H1 (cell line): ENCODE results near the gene PACSIN1. TPM values are rescaled to one million over a fixed set of nuclear protein-coding genes. Genes with fewer than 3 reads are reported as not detected.
A peak's percentile ranks its signal among the peaks of the same experiment; 100 is the strongest.

Source experiments
- CTCF ChIA-PET: fragments of 300-600 bp; sonication (Branson Sonifier 250); formaldehyde crosslinking; loops from one replicate; lab custom pipeline; 2021; ENCODE audit not compliant: partially characterized antibody; lab: Charles Lee
- POLR2A ChIA-PET: fragments of 300-600 bp; sonication (Branson Sonifier 250); formaldehyde crosslinking; loops from one replicate; lab custom pipeline; 2021; ENCODE audit warnings: inconsistent platforms; ENCODE audit not compliant: partially characterized antibody; lab: Charles Lee
- DNase-seq, 2 experiments: peaks; one replicate each; pipeline versions ENCODE4 v3.0.0 to v3.0.0-alpha.2; 2010 to 2022; ENCODE audit warnings: low spot score in 2 of 2, low read depth in 1 of 2, mixed read lengths in 1 of 2
- FAIRE-seq: peaks from 2 replicates; lab custom pipeline; 2011; peaks lifted over from hg19 to GRCh38; lab: Jason Lieb, UNC
- H2AFZ ChIP-seq: 2 replicates; pipeline ENCODE4 v1.8.1; 2012; ENCODE audit warnings: low read length, inconsistent platforms
- H2AK5ac ChIP-seq: 2 replicates; pipeline ENCODE4 v1.6.1; 2013; ENCODE audit warnings: low read depth, low read length
- H2BK120ac ChIP-seq: replicated peaks from 2 replicates; pipeline ENCODE3; 2013; ENCODE audit warnings: low read depth, low read length, inconsistent platforms
- H2BK12ac ChIP-seq: 2 replicates; pipeline ENCODE4 v1.6.1; 2013; ENCODE audit warnings: low read depth, low read length
- H2BK15ac ChIP-seq: 2 replicates; pipeline ENCODE4 v1.6.1; 2013; ENCODE audit warnings: low read length
- H2BK20ac ChIP-seq: 2 replicates; pipeline ENCODE4 v1.6.1; 2013; ENCODE audit warnings: low read length
- H2BK5ac ChIP-seq: 2 replicates; pipeline ENCODE4 v1.6.1; 2013; ENCODE audit warnings: low read depth, low read length
- H3K14ac ChIP-seq: 2 replicates; pipeline ENCODE4 v1.6.1; 2013; ENCODE audit warnings: inconsistent platforms; ENCODE audit not compliant: insufficient read length
- H3K18ac ChIP-seq: 2 replicates; pipeline ENCODE4 v1.6.1; 2013; ENCODE audit warnings: low read length; ENCODE audit errors: extremely low read depth
- H3K23ac ChIP-seq: 2 replicates; pipeline ENCODE4 v1.6.1; 2013; ENCODE audit warnings: inconsistent platforms; ENCODE audit not compliant: insufficient read length
- H3K23me2 ChIP-seq: 2 replicates; pipeline ENCODE4 v1.6.1; 2013; ENCODE audit warnings: low read depth, low read length
- H3K27ac ChIP-seq: 2 replicates; pipeline ENCODE4 v1.6.1; 2011; ENCODE audit warnings: low read depth, low read length, inconsistent platforms
- H3K27me3 ChIP-seq, 4 experiments: replicated peaks in 1 of 4; 1 replicate in 1 of 4; 2 replicates in 3 of 4; pipeline versions ENCODE4 v1.6.1 to v1.8.1; 2011 to 2013; ENCODE audit warnings: low read length in 3 of 4, mild to moderate bottlenecking in 3 of 4, inconsistent platforms in 2 of 4, mixed read lengths in 2 of 4, moderate library complexity in 1 of 4; ENCODE audit not compliant: control insufficient read depth in 3 of 4, insufficient read depth in 3 of 4; ENCODE audit errors: extremely low read depth in 1 of 4
- H3K36me3 ChIP-seq, 4 experiments: 2 replicates each; pipeline versions ENCODE4 v1.6.1 to v1.8.1; 2011 to 2013; ENCODE audit warnings: mild to moderate bottlenecking in 4 of 4, low read length in 3 of 4, moderate library complexity in 2 of 4, control low read depth in 1 of 4, inconsistent platforms in 1 of 4; ENCODE audit not compliant: insufficient read depth in 4 of 4, control insufficient read depth in 2 of 4
- H3K4ac ChIP-seq: replicated peaks from 2 replicates; pipeline ENCODE3; 2013; ENCODE audit warnings: low read length, low read depth, mixed read lengths, inconsistent platforms; ENCODE audit not compliant: insufficient read length
- H3K4me1 ChIP-seq, 4 experiments: replicated peaks in 1 of 4; 1 replicate in 1 of 4; 2 replicates in 3 of 4; pipeline versions ENCODE4 v1.6.1 to v1.8.1; 2011 to 2013; ENCODE audit warnings: low read length in 3 of 4, inconsistent platforms in 2 of 4, mixed read lengths in 1 of 4; ENCODE audit not compliant: insufficient read depth in 4 of 4, control insufficient read depth in 3 of 4
- H3K4me2 ChIP-seq, 2 experiments: 2 replicates each; pipeline versions ENCODE4 v1.6.1 to v1.8.1; 2011 to 2013; ENCODE audit warnings: low read depth in 2 of 2, low read length in 2 of 2, control low read depth in 1 of 2, inconsistent platforms in 1 of 2, mild to moderate bottlenecking in 1 of 2; ENCODE audit not compliant: insufficient read depth in 1 of 2
- H3K4me3 ChIP-seq, 4 experiments: fragments of 200-600, 300-600 bp in 1 of 4; sonication (generic), shearing (Covaris generic), sonication (Bioruptor Twin) in 1 of 4; 2 replicates each; pipeline versions ENCODE4 v1.5.1 to v1.8.1; 2011 to 2016; ENCODE audit warnings: low read length in 4 of 4, low read depth in 3 of 4, control low read depth in 2 of 4, inconsistent platforms in 2 of 4, mild to moderate bottlenecking in 2 of 4, mixed read lengths in 1 of 4, moderate library complexity in 1 of 4; ENCODE audit not compliant: insufficient read depth in 2 of 4; ENCODE audit errors: extremely low read depth in 1 of 4
- H3K56ac ChIP-seq: replicated peaks from 2 replicates; pipeline ENCODE3; 2013; ENCODE audit warnings: low read depth, mild to moderate bottlenecking, mixed read lengths, low read length, inconsistent platforms; ENCODE audit not compliant: insufficient read length
- H3K79me1 ChIP-seq: 2 replicates; pipeline ENCODE4 v1.6.1; 2013; ENCODE audit warnings: low read depth, low read length, control low read depth
- H3K79me2 ChIP-seq, 2 experiments: 2 replicates each; pipeline versions ENCODE4 v1.6.1 to v1.8.1; 2012 to 2013; ENCODE audit warnings: low read length in 2 of 2, mild to moderate bottlenecking in 2 of 2, inconsistent platforms in 1 of 2; ENCODE audit not compliant: insufficient read depth in 2 of 2, control insufficient read depth in 1 of 2
- H3K9ac ChIP-seq, 4 experiments: replicated peaks in 1 of 4; 1 replicate in 1 of 4; 2 replicates in 3 of 4; pipeline versions ENCODE4 v1.6.1 to v1.8.1; 2011 to 2013; ENCODE audit warnings: low read depth in 3 of 4, low read length in 3 of 4, control low read depth in 2 of 4, mild to moderate bottlenecking in 2 of 4, moderate library complexity in 2 of 4, inconsistent platforms in 1 of 4; ENCODE audit errors: extremely low read depth in 1 of 4
- H3K9me3 ChIP-seq, 2 experiments: 2 replicates each; pipeline versions ENCODE4 v1.6.1 to v1.8.1; 2012 to 2013; ENCODE audit warnings: mild to moderate bottlenecking in 2 of 2, moderate library complexity in 2 of 2, control low read depth in 1 of 2, inconsistent platforms in 1 of 2, low read depth in 1 of 2, low read length in 1 of 2, mixed read lengths in 1 of 2; ENCODE audit not compliant: insufficient read depth in 2 of 2
- H4K20me1 ChIP-seq, 2 experiments: replicated peaks in 1 of 2; 2 replicates each; pipeline versions ENCODE3 to v1.8.1; 2011 to 2013; ENCODE audit warnings: inconsistent platforms in 2 of 2, low read length in 2 of 2, mild to moderate bottlenecking in 1 of 2; ENCODE audit not compliant: insufficient read depth in 2 of 2, control insufficient read depth in 1 of 2
- H4K5ac ChIP-seq: 2 replicates; pipeline ENCODE4 v1.6.1; 2013; ENCODE audit warnings: low read length, low read depth, mixed read lengths, inconsistent platforms; ENCODE audit not compliant: insufficient read length
- H4K8ac ChIP-seq: 2 replicates; pipeline ENCODE4 v1.8.0; 2013; ENCODE audit warnings: mild to moderate bottlenecking, moderate library complexity, low read length, inconsistent platforms; ENCODE audit not compliant: insufficient read depth; ENCODE audit errors: extremely low read depth
- H4K91ac ChIP-seq: replicated peaks from 2 replicates; pipeline ENCODE3; 2013; ENCODE audit warnings: low read length, mixed read lengths, inconsistent platforms; ENCODE audit not compliant: insufficient read length
- E2F6 ChIP-seq: IDR thresholded peaks from 2 replicates; pipeline ENCODE4 v1.6.1; 2012; ENCODE audit warnings: inconsistent platforms
- HDAC2 ChIP-seq, 2 experiments: fragments of 300-600 bp in 1 of 2; sonication (generic) in 1 of 2; IDR thresholded peaks; 2 replicates each; pipeline ENCODE4 v1.6.1; 2011 to 2012; ENCODE audit warnings: low read depth in 2 of 2, low read length in 2 of 2, mild to moderate bottlenecking in 2 of 2, moderate library complexity in 2 of 2, borderline replicate concordance in 1 of 2, inconsistent platforms in 1 of 2
- HDAC6 ChIP-seq: IDR thresholded peaks from one replicate; pipeline ENCODE4 v1.7.1; 2012; ENCODE audit warnings: low read depth, mild to moderate bottlenecking, inconsistent platforms, low read length, moderate library complexity
- PHF8 ChIP-seq: fragments of 200-600 bp; sonication (generic); conservative IDR thresholded peaks from 2 replicates; pipeline ENCODE4 v1.7.1; 2012; ENCODE audit warnings: low read depth, mild to moderate bottlenecking, inconsistent platforms, low read length, moderate library complexity
- WGBS, 2 experiments: shearing (Covaris generic) in 1 of 2; methylation state at CpG; one replicate each; pipeline versions ENCODE4 v1.1.6 to v1.1.7; 2013 to 2015; ENCODE audit warnings: low lambda C conversion rate in 2 of 2, mixed read lengths in 2 of 2, inconsistent platforms in 1 of 2, low coverage in 1 of 2, missing lambda C conversion rate in 1 of 2; ENCODE audit not compliant: insufficient replicate concordance in 2 of 2, insufficient coverage in 1 of 2, insufficient read length in 1 of 2; ENCODE audit errors: extremely low coverage in 1 of 2, missing lambda C conversion rate in 1 of 2; 5-methylcytosine and 5-hydroxymethylcytosine counted together
- polyA plus RNA-seq, 7 experiments: library from polyadenylated mRNA; depleted of rRNA in 3 of 7; stranded (reverse) in 5 of 7; unstranded in 2 of 7; fragments of >200 nt in 5 of 7; fragments of 200-250 nt in 2 of 7; gene quantifications; 1 replicate in 5 of 7; 2 replicates in 1 of 7; 4 replicates in 1 of 7; pipeline versions ENCODE4 v1.2.1 to v1.2.3, GENCODE V29; 2011 to 2013; ENCODE audit warnings: missing spikeins in 2 of 7, mixed read lengths in 2 of 7
- total RNA-seq: library from RNA; stranded (reverse); fragmentation: NEBNext Ultra II Directional; extraction: Animal tissue kit (Norgen Biotek cat#: 25700); gene quantifications from 2 replicates; pipeline ENCODE4 v1.2.1, GENCODE V29; 2021

Gene PACSIN1
- total and polyA plus RNA-seq, 2 of the 8 experiments (the other 6 are each of a cell fraction or from before 2014, with no cell fraction given): 5.9 to 11.1 TPM

- H4K20me1 ChIP-seq: no peaks in the 10 kb centered on the region
- H2BK15ac ChIP-seq: no peak overlapping the region
- H3K4me2 ChIP-seq: no peak overlapping the region
- H4K8ac ChIP-seq: no peak overlapping the region
- DNase-seq (no peak), FAIRE-seq (no peak)
- peaks cover 0 to 20% (median 11%) of the 10 kb centered on the region in 4 experiments; a peak in 6 of 7 replicates for H3K4me1 ChIP-seq
- no peak overlapping the region for H3K14ac ChIP-seq
- no peak overlapping the region for H4K91ac ChIP-seq
- H3K27me3 ChIP-seq: no peaks in the 10 kb centered on the region
- H3K23me2 ChIP-seq: no peaks in the 10 kb centered on the region
- 0 out of 7 replicates have a peak overlapping the region, but pooled peaks of 1 of the 4 experiments have one; percentile 7 for H3K9ac ChIP-seq
- H3K79me2 ChIP-seq: no peaks in the 10 kb centered on the region
- H3K9me3 ChIP-seq: no peaks in the 10 kb centered on the region
- H4K5ac ChIP-seq: no peak overlapping the region
- H3K79me1 ChIP-seq: no peaks in the 10 kb centered on the region
- no peak overlapping the region for H2BK120ac ChIP-seq
- H2BK5ac ChIP-seq: no peak overlapping the region
- no peak overlapping the region for H3K27ac ChIP-seq
- no peak overlapping the region for H3K4me3 ChIP-seq
- POLR2A ChIA-PET: interaction anchor here (1.0 to 1.2 kb wide), 3 partner anchors 11 to 34 kb away, joined by 3 to 4 read pairs (median 3); no protein-coding TSS in a partner anchor
- no peak overlapping the region for H3K56ac ChIP-seq
- no peak overlapping the region for H2BK12ac ChIP-seq
- WGBS, 2 experiments: 89% methylated on average over 5 of the region's 5 CpGs; no CpG with 5 or more reads in 1 of the 2 experiments
- no peak overlapping the region for H3K18ac ChIP-seq
- no peak overlapping the region for H3K4ac ChIP-seq
- H3K36me3 ChIP-seq: no peaks in the 10 kb centered on the region
- no peak overlapping the region for H3K23ac ChIP-seq
- no peak overlapping the region for H2AFZ ChIP-seq
- H2BK20ac ChIP-seq: no peak overlapping the region
- CTCF ChIA-PET: interaction anchor here (0.7 to 3.8 kb wide), 9 partner anchors 8 to 104 kb away, joined by 3 to 20 read pairs (median 4); partner anchors contain the start of gene SPDEF
- no peak overlapping the region for H2AK5ac ChIP-seq
- TF ChIP-seq HDAC2 (IDR thresholded peaks at IDR 0.05; ENCODE audit: borderline replicate concordance in 1 of 2, low read depth in 2 of 2, low read length in 2 of 2): no peak
- TF ChIP-seq HDAC6: no peak
- TF ChIP-seq PHF8: no peak
- no peak for TF ChIP-seq E2F6
These were observed 98.3 kb downstream of the PACSIN1 start for GRCh38 chr6:34564181-34564580.
